IMR-90 (cell line): ENCODE data around the gene GOLGA3. TPM values are rescaled to one million over a fixed set of nuclear protein-coding genes. Genes with fewer than 3 reads are reported as not detected.

ENCODE experiments used
- ATAC-seq: fragments of 200-7000 bp; cut with Tn5 transposase; 2 replicates; pipeline ENCODE4 v1.9.1; 2020; ENCODE audit warnings: low read depth, mild to moderate bottlenecking, moderate library complexity
- BruUV-seq: library from RNA; stranded (reverse); fragments of 400-500 nt; replicated peaks from 2 replicates; lab custom pipeline; 2021; lab: Mats Ljungman, UMichigan
- CTCF ChIA-PET: fragments of 300-600 bp; formaldehyde crosslinking; extraction: SDS; loops from one replicate; lab custom pipeline; 2021; ENCODE audit warnings: antibody characterized with exemption; lab: Yijun Ruan, JAX
- POLR2A ChIA-PET: fragments of 300-600 bp; sonication (Branson Sonifier 250); formaldehyde crosslinking; loops from one replicate; lab custom pipeline; 2022; ENCODE audit warnings: antibody characterized with exemption; ENCODE audit not compliant: unreplicated experiment; lab: Charles Lee
- DNase-seq: peaks from one replicate; pipeline ENCODE4 v3.0.0; 2013
- H2AFZ ChIP-seq: replicated peaks from 2 replicates; pipeline ENCODE3; 2013; ENCODE audit warnings: low read length, mild to moderate bottlenecking; ENCODE audit not compliant: poor library complexity
- H2AK5ac ChIP-seq: 2 replicates; pipeline ENCODE4 v1.6.1; 2013; ENCODE audit warnings: low read depth, low read length, inconsistent platforms
- H2AK9ac ChIP-seq: replicated peaks from 2 replicates; pipeline ENCODE3; 2013; ENCODE audit warnings: mild to moderate bottlenecking, low read depth, low read length, moderate library complexity; ENCODE audit not compliant: poor library complexity
- H2BK120ac ChIP-seq: 2 replicates; pipeline ENCODE4 v1.6.1; 2013; ENCODE audit warnings: low read depth, low read length, inconsistent platforms
- H2BK15ac ChIP-seq: 3 replicates; pipeline ENCODE4 v1.6.1; 2013; ENCODE audit warnings: low read depth, low read length, inconsistent platforms
- H2BK20ac ChIP-seq: 2 replicates; pipeline ENCODE4 v1.6.1; 2013; ENCODE audit warnings: low read depth, mild to moderate bottlenecking, inconsistent platforms, low read length, moderate library complexity
- H2BK5ac ChIP-seq: 2 replicates; pipeline ENCODE4 v1.6.1; 2013; ENCODE audit warnings: mild to moderate bottlenecking, low read depth, low read length, inconsistent platforms; ENCODE audit not compliant: poor library complexity, severe bottlenecking
- H3K14ac ChIP-seq: replicated peaks from 2 replicates; pipeline ENCODE4 v1.6.1; 2013; ENCODE audit warnings: low read depth, low read length, inconsistent platforms
- H3K18ac ChIP-seq: 2 replicates; pipeline ENCODE4 v1.6.1; 2013; ENCODE audit warnings: low read depth, low read length, control low read depth
- H3K23ac ChIP-seq: 2 replicates; pipeline ENCODE4 v1.6.1; 2013; ENCODE audit warnings: low read depth, low read length, inconsistent platforms
- H3K27ac ChIP-seq: 2 replicates; pipeline ENCODE4 v1.5.1; 2013; ENCODE audit warnings: mild to moderate bottlenecking, control low read depth, low read length; ENCODE audit not compliant: insufficient read depth
- H3K27me3 ChIP-seq: 2 replicates; pipeline ENCODE4 v1.6.1; 2013; ENCODE audit warnings: low read length; ENCODE audit not compliant: control insufficient read depth, insufficient read depth
- H3K36me3 ChIP-seq: 2 replicates; pipeline ENCODE4 v1.6.1; 2013; ENCODE audit warnings: low read length, mixed read lengths; ENCODE audit not compliant: control insufficient read depth, insufficient read depth
- H3K4ac ChIP-seq: 2 replicates; pipeline ENCODE4 v1.6.1; 2013; ENCODE audit warnings: low read depth, low read length, inconsistent platforms
- H3K4me1 ChIP-seq: 2 replicates; pipeline ENCODE4 v1.6.1; 2013; ENCODE audit warnings: low read length, mixed read lengths; ENCODE audit not compliant: control insufficient read depth, insufficient read depth
- H3K4me2 ChIP-seq: 2 replicates; pipeline ENCODE4 v1.6.1; 2013; ENCODE audit warnings: low read depth, mild to moderate bottlenecking, control low read depth, low read length, moderate library complexity
- H3K4me3 ChIP-seq: 2 replicates; pipeline ENCODE4 v1.5.1; 2013; ENCODE audit warnings: low read depth, mild to moderate bottlenecking, control low read depth, low read length, moderate library complexity; ENCODE audit not compliant: insufficient read depth
- H3K56ac ChIP-seq: 2 replicates; pipeline ENCODE4 v1.6.1; 2013; ENCODE audit warnings: low read length, inconsistent platforms; ENCODE audit not compliant: insufficient read depth; ENCODE audit errors: extremely low read depth
- H3K79me1 ChIP-seq, 2 experiments: 2 replicates each; pipeline ENCODE4 v1.6.1; 2013; ENCODE audit warnings: low read length in 2 of 2, inconsistent platforms in 1 of 2, low read depth in 1 of 2
- H3K9ac ChIP-seq: 2 replicates; pipeline ENCODE4 v1.6.1; 2013; ENCODE audit warnings: low read depth, low read length, control low read depth
- H3K9me1 ChIP-seq: 2 replicates; pipeline ENCODE4 v1.6.1; 2013; ENCODE audit warnings: low read length, inconsistent platforms; ENCODE audit not compliant: insufficient read depth
- H3K9me3 ChIP-seq: 2 replicates; pipeline ENCODE4 v1.6.1; 2013; ENCODE audit warnings: low read length; ENCODE audit not compliant: control insufficient read depth, insufficient read depth
- H4K20me1 ChIP-seq: 2 replicates; pipeline ENCODE4 v1.6.1; 2013; ENCODE audit warnings: low read length, inconsistent platforms; ENCODE audit not compliant: insufficient read depth
- H4K5ac ChIP-seq: 2 replicates; pipeline ENCODE4 v1.6.1; 2013; ENCODE audit warnings: mild to moderate bottlenecking, low read depth, low read length, control low read depth
- H4K8ac ChIP-seq, 2 experiments: 2 replicates each; pipeline ENCODE4 v1.6.1; 2013; ENCODE audit warnings: low read depth in 2 of 2, low read length in 2 of 2, control low read depth in 1 of 2, inconsistent platforms in 1 of 2
- H4K91ac ChIP-seq: 2 replicates; pipeline ENCODE4 v1.6.1; 2013; ENCODE audit warnings: low read depth, low read length, inconsistent platforms; ENCODE audit not compliant: insufficient read depth
- CHD1 ChIP-seq: IDR thresholded peaks from 2 replicates; pipeline ENCODE4 v1.6.1; 2012; ENCODE audit warnings: low read depth, low read length, improper control_type of control experiment
- NFE2L2 ChIP-seq: fragments of 150-350 bp; IDR thresholded peaks from 2 replicates; pipeline ENCODE4 v1.6.1; 2016; ENCODE audit warnings: low read depth, mild to moderate bottlenecking, low read length
- RCOR1 ChIP-seq: IDR thresholded peaks from 2 replicates; pipeline ENCODE4 v1.6.1; 2012; ENCODE audit warnings: mild to moderate bottlenecking, low read length, improper control_type of control experiment; ENCODE audit not compliant: insufficient replicate concordance
- USF2 ChIP-seq: fragments of 150-350 bp; IDR thresholded peaks from 2 replicates; pipeline ENCODE4 v1.6.1; 2017; ENCODE audit warnings: mild to moderate bottlenecking, antibody characterized with exemption, low read length, low read depth
- WGBS, 2 experiments: methylation state at CpG; one replicate each; pipeline versions ENCODE4 v1.1.5 to v1.1.7; 2013; ENCODE audit warnings: missing lambda C conversion rate in 2 of 2; ENCODE audit not compliant: insufficient read length in 1 of 2; ENCODE audit errors: extremely low coverage in 2 of 2; 5-methylcytosine and 5-hydroxymethylcytosine counted together
- dilution Hi-C: fragments of 300-500 bp; cut with HindIII; formaldehyde crosslinking; loops from one replicate; pipeline ENCODE4 v1.14.3; 2018; ENCODE audit warnings: low sequenced_read_pairs; ENCODE audit not compliant: unreplicated experiment
- in situ Hi-C: fragments of 300-500 bp; cut with MboI; formaldehyde crosslinking; loops from 3 replicates; pipeline ENCODE4 v1.14.3; 2019; ENCODE audit warnings: low sequenced_read_pairs, inconsistent platforms, mixed read lengths
- intact Hi-C: fragments of 100-400 bp; cut with micrococcal nuclease; formaldehyde crosslinking; loops from 2 replicates; pipeline ENCODE4 v1.10.0; 2022
- polyA plus RNA-seq, 3 experiments: library from polyadenylated mRNA; depleted of rRNA; stranded (reverse); fragments of >200 nt; gene quantifications; 2 replicates each; pipeline ENCODE4 v1.2.3, GENCODE V29; 2012; ENCODE audit warnings: low replicate concordance in 1 of 3
- total RNA-seq: library from RNA; depleted of rRNA; stranded (reverse); fragments of >200 nt; gene quantifications from 2 replicates; pipeline ENCODE4 v1.2.3, GENCODE V29; 2012

GOLGA3 gene
- total and polyA plus RNA-seq, 2 of the 4 experiments (the other 2 are of a cell fraction): 39.6 to 99.8 TPM

GRCh38 chr12:132831771-132832170, 3.1 kb upstream of the GOLGA3 start:
- Histone ChIP-seq H3K14ac (no peak overlapping the region), H3K9me1 (peaks cover 11% of the 10 kb centered on the region), H2BK15ac (no peak overlapping the region), H3K27me3 (no peaks in the 10 kb centered on the region), H3K9ac (no peak overlapping the region), H3K23ac (no peak overlapping the region), H2BK120ac (no peak overlapping the region), H2AFZ (no peak overlapping the region), H2AK9ac (no peak overlapping the region), H3K79me1 (peaks cover 0 to 38% of the 10 kb centered on the region in 2 experiments), H3K4me1 (peaks cover 7% of the 10 kb centered on the region), H4K20me1 (peaks cover 11% of the 10 kb centered on the region), H3K4me3 (no peak overlapping the region), H4K91ac (no peak overlapping the region), H3K4ac (0 out of 2 replicates have a peak overlapping the region, but pooled peaks have one; percentile 12), H2BK5ac (peak overlapping the region; percentile 4), H3K9me3 (no peaks in the 10 kb centered on the region), H3K27ac (peak overlapping the region; percentile 21; the same call in 1 of the 2 replicates), H4K8ac (no peak overlapping the region), H2BK20ac (no peak overlapping the region), H3K36me3 (peaks cover 25% of the 10 kb centered on the region), H3K18ac (no peak overlapping the region), H3K4me2 (no peak overlapping the region), H2AK5ac (peak overlapping the region; percentile 60; the same call in 1 of the 2 replicates), H4K5ac (no peak overlapping the region), H3K56ac (no peak overlapping the region)
- in situ Hi-C loops: no loop called here
- no TSS peak for BruUV-seq
- POLR2A ChIA-PET: no interaction called here
- CTCF ChIA-PET: no interaction called here
- intact Hi-C loops: no loop called here
- DNase-seq (no peak), ATAC-seq (no peak)
- 100% methylated on average over 6 of the region's 11 CpGs; no CpG with 5 or more reads in 1 of the 2 experiments for WGBS, 2 experiments
- TF ChIP-seq CHD1: no peak
- TF ChIP-seq RCOR1: no peak
- no peak for TF ChIP-seq USF2
- no peak for TF ChIP-seq NFE2L2
- dilution Hi-C loops: no loop called here
